ENCODE results near the gene EPPIN. TPM values are rescaled to one million over a fixed set of nuclear protein-coding genes. Genes with fewer than 3 reads are reported as not detected.
"Not testable (repeated sequence)": the region's sequence is repeated elsewhere in the genome, so short reads cannot be mapped to it uniquely, and the experiment has no call there.

EPPIN gene
- total RNA-seq, 2 donors from 2014 or later = not detected

GRCh38 chr20:45578231-45578630, 31.0 kb upstream of the EPPIN start:
- Histone ChIP-seq H3K36me3 (replicated peaks in 1 of 2; ENCODE audit: insufficient read depth in 1 of 2, low read depth in 2 of 2) (no peaks in the 10 kb centered on the region), H3K4me1 (no peaks in the 10 kb centered on the region), H3K9me3 (no peaks in the 10 kb centered on the region), H3K27ac (no peak overlapping the region), H3K4me3 (no peak overlapping the region), H3K27me3 (no peaks in the 10 kb centered on the region)
- ATAC-seq (no peak), DNase-seq (no peak)
- intact Hi-C loops (cut with DNase I) = no loop called here
- TF ChIP-seq CTCF (IDR thresholded peaks at IDR 0.05) (no peak), POLR2A (IDR thresholded peaks at IDR 0.05) (no peak)
- WGBS, 2 donors = 62 to 85% methylated on average over 1 of the region's 1 CpG

- Histone ChIP-seq H3K4me3 (no peak overlapping the region), H3K9me3 (no peaks in the 10 kb centered on the region), H3K4me1 (no peaks in the 10 kb centered on the region), H3K27me3 (no peaks in the 10 kb centered on the region), H3K27ac (no peak overlapping the region), H3K36me3 (replicated peaks in 1 of 2; ENCODE audit: insufficient read depth in 1 of 2, low read depth in 2 of 2) (no peaks in the 10 kb centered on the region)
- DNase-seq (no peak), ATAC-seq (no peak)
- TF ChIP-seq CTCF (IDR thresholded peaks at IDR 0.05) (no peak), POLR2A (IDR thresholded peaks at IDR 0.05) (no peak)
- WGBS, 2 donors = 31 to 44% methylated on average over 2 of the region's 2 CpGs
- intact Hi-C loops (cut with DNase I) = no loop called here
Observed at GRCh38 chr20:45576995-45577394, 29.8 kb upstream of the EPPIN start.

GRCh38 chr20:45575931-45576330, 28.7 kb upstream of the EPPIN start:
- Histone ChIP-seq H3K4me1 (no peaks in the 10 kb centered on the region), H3K4me3 (no peak overlapping the region), H3K27ac (no peak overlapping the region), H3K36me3 (replicated peaks in 1 of 2; ENCODE audit: insufficient read depth in 1 of 2, low read depth in 2 of 2) (no peaks in the 10 kb centered on the region), H3K27me3 (no peaks in the 10 kb centered on the region), H3K9me3 (no peaks in the 10 kb centered on the region)
- TF ChIP-seq POLR2A (IDR thresholded peaks at IDR 0.05) = no peak
- no peak for DNase-seq
- intact Hi-C loops (cut with DNase I) = no loop called here
- no peak for ATAC-seq
- 87 to 89% methylated on average over 3 of the region's 3 CpGs for WGBS, 2 donors

GRCh38 chr20:45569650-45570049, 22.4 kb upstream of the EPPIN start:
- H3K27ac ChIP-seq; H3K4me3 ChIP-seq; intact Hi-C loops (cut with DNase I); H3K9me3 ChIP-seq; H3K36me3 ChIP-seq (replicated peaks in 1 of 2; ENCODE audit: insufficient read depth in 1 of 2, low read depth in 2 of 2); H3K27me3 ChIP-seq; ATAC-seq; H3K4me1 ChIP-seq; DNase-seq: not testable (repeated sequence)
- 68 to 69% methylated on average over 1 of the region's 1 CpG for WGBS, 2 donors

GRCh38 chr20:45564760-45565276, 17.6 kb upstream of the EPPIN start:
- intact Hi-C loops (cut with DNase I) = no loop called here
- WGBS, 2 donors = 76 to 84% methylated on average over 2 of the region's 2 CpGs
- ATAC-seq (no peak), DNase-seq (no peak)
- H3K27me3 ChIP-seq = no peaks in the 10 kb centered on the region
- no peaks in the 10 kb centered on the region for H3K9me3 ChIP-seq
- H3K4me3 ChIP-seq = no peak overlapping the region
- H3K36me3 ChIP-seq (replicated peaks in 1 of 2; ENCODE audit: insufficient read depth in 1 of 2, low read depth in 2 of 2) = no peaks in the 10 kb centered on the region
- no peak for TF ChIP-seq POLR2A (IDR thresholded peaks at IDR 0.05)
- TF ChIP-seq CTCF (IDR thresholded peaks at IDR 0.05) = no peak
- no peak overlapping the region for H3K27ac ChIP-seq
- H3K4me1 ChIP-seq = no peaks in the 10 kb centered on the region

- H3K36me3 ChIP-seq (replicated peaks in 1 of 2; ENCODE audit: insufficient read depth in 1 of 2, low read depth in 2 of 2) = no peaks in the 10 kb centered on the region
- DNase-seq = no peak
- H3K27me3 ChIP-seq = no peaks in the 10 kb centered on the region
- ATAC-seq = no peak
- H3K27ac ChIP-seq = no peak overlapping the region
- 56 to 74% methylated on average over 1 of the region's 1 CpG for WGBS, 2 donors
- H3K4me1 ChIP-seq = no peaks in the 10 kb centered on the region
- intact Hi-C loops (cut with DNase I) = no loop called here
- no peak overlapping the region for H3K4me3 ChIP-seq
- H3K9me3 ChIP-seq = no peaks in the 10 kb centered on the region
- TF ChIP-seq POLR2A (IDR thresholded peaks at IDR 0.05) (no peak), CTCF (IDR thresholded peaks at IDR 0.05) (no peak)
Observed at GRCh38 chr20:45555198-45555597, 8.0 kb upstream of the EPPIN start.
